Right atrium auricular region (tissue), 2 donors: Measurements from ENCODE around the gene BARHL1. TPM values are rescaled to one million over a fixed set of nuclear protein-coding genes. Genes with fewer than 3 reads are reported as not detected.
A peak's percentile ranks its signal among the peaks of the same experiment; 100 is the strongest.

Experiments
- DNase-seq: peaks from one replicate; pipeline ENCODE4 v3.0.0-alpha.2; 2019; ENCODE audit warnings: low spot score
- H3K27ac ChIP-seq, 2 donors: fragments of 200-600 bp; sonication (generic); 1 replicate in 1 of 2; 2 replicates in 1 of 2; pipeline ENCODE4 v1.5.1; 2016 to 2019
- H3K27me3 ChIP-seq, 2 donors: fragments of 200-600 bp; sonication (generic); one replicate each; pipeline versions ENCODE4 v1.5.1 to v1.6.0; 2017 to 2019
- H3K36me3 ChIP-seq: fragments of 200-600 bp; sonication (generic); one replicate; pipeline ENCODE4 v1.5.1; 2016
- H3K4me1 ChIP-seq, 2 donors: fragments of 200-600 bp; sonication (generic); one replicate each; pipeline versions ENCODE4 v1.5.1 to v1.6.0; 2017 to 2019
- H3K4me3 ChIP-seq, 2 donors: fragments of 200-600 bp; sonication (generic); 1 replicate in 1 of 2; 2 replicates in 1 of 2; pipeline ENCODE4 v1.5.1; 2017 to 2019; ENCODE audit warnings: mild to moderate bottlenecking in 1 of 2, moderate library complexity in 1 of 2
- H3K9me3 ChIP-seq, 2 donors: fragments of 200-600 bp; sonication (generic); one replicate each; pipeline ENCODE4 v1.5.1; 2019
- total RNA-seq, 2 donors: library from RNA; depleted of rRNA; stranded (reverse); fragments of >200 nt; gene quantifications; one replicate each; pipeline ENCODE4 v1.1.0, GENCODE V29; 2016
- TF ChIP-seq, protein P1 (sequence below), 2 donors: fragments of 200-600 bp; sonication (generic); IDR thresholded peaks; one replicate each; pipeline ENCODE4 v1.5.1; 2019; ENCODE audit warnings: antibody characterized with exemption in 2 of 2

BARHL1 gene
- total RNA-seq, 2 donors from 2014 or later = not detected

DNA sequence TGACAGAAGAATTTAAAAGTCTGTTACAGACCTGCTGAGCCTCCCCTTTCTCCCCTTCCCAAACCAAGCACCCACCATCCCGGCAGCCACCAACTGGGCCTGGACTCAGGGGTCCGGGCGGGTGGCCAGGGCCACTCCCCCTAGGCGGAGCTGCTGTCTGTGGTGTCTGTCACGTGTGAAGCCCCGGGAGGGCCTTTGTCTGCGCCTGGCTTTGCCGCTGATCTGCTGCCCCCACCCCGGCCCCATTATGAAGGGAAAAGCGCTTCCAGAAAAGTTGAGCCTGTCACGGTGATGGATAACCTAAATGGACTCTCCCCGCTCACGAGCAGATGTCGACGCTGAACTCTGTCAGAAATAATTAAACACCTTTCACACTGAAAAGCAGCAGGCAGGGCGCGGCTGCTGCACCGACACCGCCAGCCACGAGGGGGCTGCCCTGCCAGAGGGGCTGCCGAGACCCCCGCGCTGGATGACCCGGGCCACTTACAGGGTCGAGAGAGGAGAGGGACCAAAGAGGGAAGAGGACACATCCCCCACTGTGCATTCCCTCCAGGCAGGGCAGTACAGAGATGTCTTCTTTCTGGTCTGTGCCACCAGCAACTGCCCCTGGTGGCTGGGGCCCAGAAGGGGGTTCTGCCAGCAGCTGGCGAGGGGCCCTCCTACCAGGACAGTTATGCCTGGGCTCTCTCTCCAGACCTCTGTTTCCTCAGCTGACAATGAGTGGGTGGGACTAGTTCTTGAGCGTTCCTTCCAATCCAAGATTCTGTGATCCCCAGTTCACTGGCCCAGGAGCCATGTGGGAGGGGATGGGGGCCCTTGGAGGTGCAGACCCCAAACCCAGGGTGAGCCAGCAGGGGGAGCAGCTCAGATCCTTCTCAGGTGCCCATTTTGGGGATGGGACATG is 36.0 kb upstream of the BARHL1 start:
- Histone ChIP-seq H3K36me3 (no peaks in the 10 kb centered on the region), H3K9me3 (no peaks in the 10 kb centered on the region), H3K4me1 (peaks cover 0 to 6% of the 10 kb centered on the region in 2 donors), H3K27me3 (no peaks in the 10 kb centered on the region), H3K4me3 (peak overlapping the region; percentile 9 to 21), H3K27ac (no peak overlapping the region)
- DNase-seq = no peak
- TF ChIP-seq, protein P1, sequence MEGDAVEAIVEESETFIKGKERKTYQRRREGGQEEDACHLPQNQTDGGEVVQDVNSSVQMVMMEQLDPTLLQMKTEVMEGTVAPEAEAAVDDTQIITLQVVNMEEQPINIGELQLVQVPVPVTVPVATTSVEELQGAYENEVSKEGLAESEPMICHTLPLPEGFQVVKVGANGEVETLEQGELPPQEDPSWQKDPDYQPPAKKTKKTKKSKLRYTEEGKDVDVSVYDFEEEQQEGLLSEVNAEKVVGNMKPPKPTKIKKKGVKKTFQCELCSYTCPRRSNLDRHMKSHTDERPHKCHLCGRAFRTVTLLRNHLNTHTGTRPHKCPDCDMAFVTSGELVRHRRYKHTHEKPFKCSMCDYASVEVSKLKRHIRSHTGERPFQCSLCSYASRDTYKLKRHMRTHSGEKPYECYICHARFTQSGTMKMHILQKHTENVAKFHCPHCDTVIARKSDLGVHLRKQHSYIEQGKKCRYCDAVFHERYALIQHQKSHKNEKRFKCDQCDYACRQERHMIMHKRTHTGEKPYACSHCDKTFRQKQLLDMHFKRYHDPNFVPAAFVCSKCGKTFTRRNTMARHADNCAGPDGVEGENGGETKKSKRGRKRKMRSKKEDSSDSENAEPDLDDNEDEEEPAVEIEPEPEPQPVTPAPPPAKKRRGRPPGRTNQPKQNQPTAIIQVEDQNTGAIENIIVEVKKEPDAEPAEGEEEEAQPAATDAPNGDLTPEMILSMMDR (IDR thresholded peaks at IDR 0.05) = peak in 1 of 2 donors; percentile 53

DNA sequence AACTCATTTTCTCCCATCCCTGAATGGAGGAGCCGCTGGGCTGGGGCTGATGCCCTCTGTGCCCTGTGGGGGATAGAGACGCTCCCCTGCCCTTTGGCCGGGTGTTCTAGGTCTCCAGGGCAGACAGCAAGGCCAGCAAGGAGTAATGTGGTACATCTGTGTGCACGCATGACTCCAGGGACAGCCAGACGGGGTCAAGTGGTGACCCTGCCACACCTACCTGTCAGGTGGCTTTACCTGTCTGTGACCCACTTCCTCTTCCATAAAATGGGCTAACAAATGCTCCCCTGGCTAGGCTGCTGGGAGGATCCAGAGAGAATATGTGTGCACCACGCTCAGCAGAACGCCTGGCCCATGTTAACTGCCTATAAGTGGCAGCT is 35.4 kb upstream of the BARHL1 start:
- Histone ChIP-seq H3K27ac (no peak overlapping the region), H3K4me1 (peaks cover 0 to 6% of the 10 kb centered on the region in 2 donors), H3K27me3 (no peaks in the 10 kb centered on the region), H3K4me3 (no peak overlapping the region), H3K9me3 (no peaks in the 10 kb centered on the region), H3K36me3 (no peaks in the 10 kb centered on the region)
- DNase-seq = no peak
- TF ChIP-seq, protein P1 (IDR thresholded peaks at IDR 0.05) = no peak

DNA sequence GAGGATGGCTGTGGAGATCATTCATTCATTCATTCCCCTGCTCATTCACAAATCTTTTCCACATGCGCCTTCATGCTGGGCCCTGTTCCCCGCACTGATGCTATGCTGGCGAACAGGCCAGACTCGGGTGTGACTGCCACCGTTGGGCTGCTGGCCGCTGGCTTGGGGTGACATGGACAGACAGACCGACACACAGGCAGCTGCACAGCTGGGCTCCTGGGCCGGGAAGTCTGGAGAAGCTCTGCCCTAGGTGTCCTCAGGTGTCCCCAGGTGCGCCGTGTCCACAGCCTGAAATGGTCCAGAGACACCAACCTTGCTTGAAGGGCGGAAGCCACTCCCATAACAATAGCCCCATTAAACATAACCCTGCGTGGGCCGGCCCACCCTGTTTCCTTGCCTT is 35.0 kb upstream of the BARHL1 start:
- no peaks in the 10 kb centered on the region for H3K9me3 ChIP-seq
- no peaks in the 10 kb centered on the region for H3K27me3 ChIP-seq
- no peak overlapping the region for H3K27ac ChIP-seq
- H3K4me3 ChIP-seq = no peak overlapping the region
- peaks cover 0 to 6% of the 10 kb centered on the region in 2 donors for H3K4me1 ChIP-seq
- DNase-seq = no peak
- TF ChIP-seq, protein P1 (IDR thresholded peaks at IDR 0.05) = no peak
- H3K36me3 ChIP-seq = no peaks in the 10 kb centered on the region

DNA sequence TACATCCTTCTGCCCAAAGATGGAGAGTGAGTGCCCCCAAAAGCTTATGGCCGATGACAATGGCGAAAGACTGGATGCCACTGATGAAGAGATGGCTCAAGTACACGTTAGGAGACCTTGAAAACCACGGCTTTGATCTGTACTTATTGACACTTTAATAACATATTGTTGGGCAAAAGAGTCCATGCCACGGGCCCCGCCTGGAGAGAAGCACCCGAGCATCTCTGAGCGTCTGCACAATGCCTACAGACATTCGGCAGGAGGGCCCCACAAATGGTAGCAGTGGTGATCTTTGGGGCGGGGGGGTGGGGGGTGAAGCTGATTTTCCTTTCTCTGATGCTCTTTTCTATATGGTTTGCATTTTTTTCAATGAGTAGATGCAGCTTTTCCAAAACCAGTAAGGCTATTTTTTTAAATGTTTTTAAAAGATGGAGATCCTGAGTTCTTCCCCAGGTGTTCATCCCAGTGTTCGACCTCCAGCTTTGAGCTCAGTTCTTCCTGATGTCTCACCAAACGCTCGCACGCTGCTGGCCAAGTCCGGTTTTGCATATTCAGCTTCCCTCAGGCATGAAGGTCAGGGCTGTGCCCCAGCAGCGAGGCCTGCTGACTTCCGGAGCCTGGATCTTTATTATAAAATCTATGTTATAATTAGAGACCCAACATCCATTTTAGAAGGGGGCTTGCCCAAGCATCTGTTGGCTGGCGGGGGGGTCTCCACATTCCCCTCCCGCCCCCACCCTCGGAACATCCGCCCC is 34.3 kb upstream of the BARHL1 start:
- H3K4me1 ChIP-seq = peaks cover 0 to 6% of the 10 kb centered on the region in 2 donors
- H3K36me3 ChIP-seq = no peaks in the 10 kb centered on the region
- TF ChIP-seq, protein P1 (IDR thresholded peaks at IDR 0.05) = no peak
- H3K27ac ChIP-seq = no peak overlapping the region
- no peaks in the 10 kb centered on the region for H3K9me3 ChIP-seq
- DNase-seq = no peak
- no peak overlapping the region for H3K4me3 ChIP-seq
- H3K27me3 ChIP-seq = no peaks in the 10 kb centered on the region

DNA sequence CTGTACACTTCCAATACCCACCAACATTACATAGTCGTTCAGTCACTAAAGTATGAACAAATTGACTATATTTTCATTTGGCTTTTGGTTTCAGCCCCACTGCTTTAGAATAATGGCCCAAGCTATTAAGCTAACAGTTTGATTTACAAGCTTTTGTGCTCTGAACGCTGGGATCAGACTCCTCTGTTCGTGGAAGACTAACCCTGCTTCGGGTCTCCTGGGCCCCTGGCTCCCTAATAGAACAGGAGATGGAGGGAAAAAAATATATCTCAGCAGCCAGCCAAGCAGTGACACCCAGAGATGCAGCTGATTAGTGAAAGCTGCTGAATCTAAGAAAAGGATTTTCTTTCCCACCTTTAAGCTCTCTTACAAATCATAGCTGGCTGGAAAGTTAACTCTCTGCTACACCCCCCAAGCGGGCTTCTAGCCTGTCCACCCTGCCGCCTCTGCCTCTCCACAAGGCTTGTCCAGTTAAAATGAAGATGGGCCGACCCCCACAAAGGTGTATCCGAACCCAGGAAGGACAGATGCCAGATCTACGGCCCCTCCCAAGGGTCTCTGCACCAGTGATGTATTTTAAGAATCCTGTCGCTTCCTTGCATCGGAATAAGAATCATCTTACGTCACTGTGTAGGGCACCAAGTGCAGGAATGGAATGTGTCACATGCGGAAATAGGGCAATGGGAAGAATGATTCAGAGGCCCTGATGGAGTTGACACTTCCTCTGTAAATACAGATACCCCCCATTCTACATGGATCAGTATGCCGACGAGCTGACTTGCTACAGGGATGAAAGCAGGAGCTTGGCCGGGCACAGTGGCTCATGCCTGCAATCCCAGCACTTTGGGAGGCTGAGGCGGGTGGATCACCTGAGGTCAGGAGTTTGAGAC is 33.4 kb upstream of the BARHL1 start:
- H3K27ac ChIP-seq = no peak overlapping the region
- H3K27me3 ChIP-seq = no peaks in the 10 kb centered on the region
- no peak for DNase-seq
- TF ChIP-seq, protein P1 (IDR thresholded peaks at IDR 0.05) = no peak
- H3K9me3 ChIP-seq = no peaks in the 10 kb centered on the region
- H3K36me3 ChIP-seq = no peaks in the 10 kb centered on the region
- peaks cover 0 to 6% of the 10 kb centered on the region in 2 donors for H3K4me1 ChIP-seq
- no peak overlapping the region for H3K4me3 ChIP-seq
